Spleen (tissue), 11 donors: ENCODE results near the gene KLF6. TPM values are rescaled to one million over a fixed set of nuclear protein-coding genes. Genes with fewer than 3 reads are reported as not detected.

ENCODE experiments used
- DNase-seq: peaks from one replicate; pipeline ENCODE4 v3.0.0-alpha.2; 2020
- H3K27ac ChIP-seq, 8 donors: fragments of 200-600 bp; sonication (generic) in 7 of 8; 1 replicate in 4 of 8; 2 replicates in 4 of 8; pipeline versions ENCODE4 v1.5.0 to v1.8.0; 2016 to 2021; ENCODE audit warnings: inconsistent platforms in 4 of 8, mild to moderate bottlenecking in 4 of 8, moderate library complexity in 1 of 8
- H3K27me3 ChIP-seq, 7 donors: fragments of 200-600 bp; sonication (generic) in 6 of 7; replicated peaks in 1 of 7; 1 replicate in 4 of 7; 2 replicates in 3 of 7; pipeline versions ENCODE4 v1.5.0 to v1.8.0; 2016 to 2021; ENCODE audit warnings: inconsistent platforms in 3 of 7, mild to moderate bottlenecking in 1 of 7
- H3K36me3 ChIP-seq, 6 donors: fragments of 200-600 bp; sonication (generic) in 5 of 6; 1 replicate in 4 of 6; 2 replicates in 2 of 6; pipeline versions ENCODE4 v1.5.0 to v1.8.0; 2016 to 2021; ENCODE audit warnings: inconsistent platforms in 2 of 6
- H3K4me1 ChIP-seq, 6 donors: fragments of 200-600 bp; sonication (generic) in 5 of 6; 1 replicate in 3 of 6; 2 replicates in 3 of 6; pipeline versions ENCODE4 v1.5.0 to v1.8.0; 2016 to 2021; ENCODE audit warnings: inconsistent platforms in 3 of 6
- H3K4me3 ChIP-seq, 8 donors: fragments of 200-600 bp; sonication (generic) in 7 of 8; 1 replicate in 4 of 8; 2 replicates in 4 of 8; pipeline versions ENCODE4 v1.5.0 to v1.8.0; 2016 to 2021; ENCODE audit warnings: inconsistent platforms in 4 of 8, mild to moderate bottlenecking in 4 of 8, moderate library complexity in 2 of 8
- H3K9me3 ChIP-seq, 8 donors: fragments of 200-600 bp; sonication (generic) in 7 of 8; 1 replicate in 4 of 8; 2 replicates in 4 of 8; pipeline versions ENCODE4 v1.5.0 to v1.8.0; 2016 to 2021; ENCODE audit warnings: inconsistent platforms in 4 of 8
- CTCF ChIP-seq, 11 experiments: fragments of 200-600 bp in 7 of 11; fragments of 450-650 bp in 4 of 11; sonication (generic) in 4 of 11; IDR thresholded peaks in 8 of 11; conservative IDR thresholded peaks in 3 of 11; 1 replicate in 7 of 11; 2 replicates in 4 of 11; pipeline versions ENCODE4 v1.4.0 to v1.8.0; 2016 to 2021; ENCODE audit warnings: antibody characterized with exemption in 11 of 11, inconsistent platforms in 4 of 11, mild to moderate bottlenecking in 1 of 11
- POLR2A ChIP-seq, 3 donors: fragments of 450-650 bp; IDR thresholded peaks; one replicate each; pipeline ENCODE4 v1.5.1; 2017; ENCODE audit warnings: antibody characterized with exemption in 3 of 3, mild to moderate bottlenecking in 1 of 3
- POLR2AphosphoS5 ChIP-seq, 3 donors: sonication (generic); formaldehyde crosslinking; IDR thresholded peaks; one replicate each; pipeline ENCODE4 v1.5.1; 2017; ENCODE audit warnings: antibody characterized with exemption in 3 of 3
- WGBS, 5 donors: extraction: QIAGEN DNeasy Blood & Tissue Kit in 3 of 5; methylation state at CpG; one replicate each; pipeline versions ENCODE4 v1.1.5 to v1.1.7; 2013 to 2018; 5-methylcytosine and 5-hydroxymethylcytosine counted together
- intact Hi-C: fragments of 100-400 bp; cut with DNase I; formaldehyde crosslinking; loops from one replicate; pipeline ENCODE4 v1.15.0; 2023; ENCODE audit warnings: low total_unique reads
- polyA plus RNA-seq, 3 donors: library from polyadenylated mRNA; stranded (reverse); fragments of 200-250 nt; gene quantifications; one replicate each; pipeline ENCODE4 v1.2.1, GENCODE V29; 2013
- total RNA-seq, 7 donors: library from RNA; depleted of rRNA in 3 of 7; stranded (reverse); fragments of >200 nt in 3 of 7; fragmentation: NEBNext Ultra II Directional in 4 of 7; extraction: Animal tissue kit (Norgen Biotek cat#: 25700) in 4 of 7; gene quantifications; one replicate each; pipeline versions ENCODE4 v1.1.0 to v1.2.1, GENCODE V29; 2016 to 2021
- donor health status: healthy with polysubstance abuse.
- donor health status: DM: no; HTN: no; CAD: no; lungs with moderate emphysema.
- donor health status: DM: no; HTN: no; CAD: no.
- donor health status: Bipolar disorder and iron deficiency.
- donor health status: healthy.
- donor health status: DM: no; HTN: no; CAD: no.
- donor health status: DM: yes; HTN: yes; CAD: no.

KLF6 gene
- total and polyA plus RNA-seq, 10 donors = 18.8 to 211 (median 92.2) TPM

- Histone ChIP-seq H3K27ac (peak overlapping the region in 2 of 8 donors; percentile 74 to 76), H3K4me3 (no peak overlapping the region), H3K9me3 (no peaks in the 10 kb centered on the region), H3K4me1 (peaks cover 10 to 62% (median 32%) of the 10 kb centered on the region in 6 donors), H3K36me3 (no peaks in the 10 kb centered on the region), H3K27me3 (no peaks in the 10 kb centered on the region)
- 92 to 96% (median 94%) methylated on average over 14 of the region's 14 CpGs for WGBS, 5 donors
- no peak for DNase-seq
- TF ChIP-seq POLR2A (IDR thresholded peaks at IDR 0.05) (no peak), POLR2AphosphoS5 (IDR thresholded peaks at IDR 0.05) (no peak), CTCF (IDR thresholded peaks at IDR 0.05 in 8 of 11, conservative IDR thresholded peaks at IDR 0.05 in 3 of 11) (no peak)
- intact Hi-C loops = no loop called here
Measured at GRCh38 chr10:3755440-3756359, 29.3 kb downstream of the KLF6 start.

DNA sequence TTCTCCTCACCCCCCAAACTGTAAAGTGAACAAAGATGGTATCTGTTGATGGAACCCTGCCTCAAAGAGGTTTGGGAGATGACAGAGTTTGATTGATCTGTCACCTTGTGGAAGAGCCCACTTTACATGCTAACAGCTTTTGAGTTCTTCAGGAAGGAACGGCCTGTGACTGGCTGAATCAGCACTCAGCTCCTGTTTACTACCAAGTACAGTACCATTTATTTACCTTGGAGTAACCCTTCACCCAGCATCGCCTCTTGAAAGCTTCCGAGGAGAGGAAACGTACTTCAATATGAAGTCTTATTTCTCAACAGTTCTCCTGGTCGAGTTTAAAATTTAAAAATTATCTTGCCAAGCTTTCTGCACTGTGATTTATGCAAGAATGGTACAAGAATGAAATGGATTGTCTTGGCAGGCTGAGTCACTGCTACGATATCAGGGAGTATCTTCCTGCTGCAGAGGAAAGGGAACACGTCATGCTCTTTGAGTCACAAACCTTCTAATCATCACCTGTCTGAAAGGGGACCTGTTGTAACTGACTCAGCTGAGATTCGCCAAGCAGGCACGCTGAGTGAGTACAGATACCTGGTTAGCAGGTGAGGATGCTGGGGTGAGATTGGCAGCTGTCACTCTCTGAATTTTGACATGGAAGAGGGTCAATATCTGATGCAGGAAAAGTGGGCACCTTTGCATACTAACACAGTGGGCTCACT is 30.1 kb downstream of the KLF6 start:
- TF ChIP-seq CTCF (IDR thresholded peaks at IDR 0.05 in 8 of 11, conservative IDR thresholded peaks at IDR 0.05 in 3 of 11) = no peak
- TF ChIP-seq POLR2AphosphoS5 (IDR thresholded peaks at IDR 0.05) = no peak
- no peak for TF ChIP-seq POLR2A (IDR thresholded peaks at IDR 0.05)
- Histone ChIP-seq H3K4me3 (no peak overlapping the region), H3K9me3 (no peaks in the 10 kb centered on the region), H3K27me3 (no peaks in the 10 kb centered on the region), H3K36me3 (no peaks in the 10 kb centered on the region), H3K4me1 (peaks cover 13 to 62% (median 36%) of the 10 kb centered on the region in 6 donors), H3K27ac (no peak overlapping the region)
- no peak for DNase-seq
- WGBS, 5 donors = 68 to 79% (median 76%) methylated on average over 9 of the region's 9 CpGs
- intact Hi-C loops = no loop called here

DNA sequence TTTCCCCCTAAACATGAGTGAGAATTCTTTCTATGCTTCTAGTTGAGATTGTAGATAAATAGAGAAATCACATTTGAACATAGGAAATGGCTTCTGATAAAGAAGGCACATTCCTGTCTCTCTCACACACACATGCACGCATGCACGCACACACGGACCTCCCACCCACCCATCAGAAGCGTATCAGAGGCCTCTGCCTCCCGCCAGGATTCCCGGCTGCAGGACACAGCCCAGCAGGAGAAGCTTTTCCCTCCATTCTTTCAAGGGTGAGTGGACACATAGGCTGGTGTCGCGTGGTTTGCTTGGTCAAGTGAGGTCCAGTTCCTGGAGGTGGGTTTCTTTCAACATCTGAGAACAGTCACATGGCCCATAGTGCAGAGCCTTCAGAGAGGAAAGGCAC is 34.2 kb downstream of the KLF6 start:
- TF ChIP-seq POLR2AphosphoS5 (IDR thresholded peaks at IDR 0.05) = no peak
- no peak for TF ChIP-seq CTCF (IDR thresholded peaks at IDR 0.05 in 8 of 11, conservative IDR thresholded peaks at IDR 0.05 in 3 of 11)
- no peak for TF ChIP-seq POLR2A (IDR thresholded peaks at IDR 0.05)
- H3K27me3 ChIP-seq = no peaks in the 10 kb centered on the region
- H3K36me3 ChIP-seq = no peaks in the 10 kb centered on the region
- no peak overlapping the region for H3K4me3 ChIP-seq
- intact Hi-C loops = no loop called here
- peaks cover 7 to 43% (median 12%) of the 10 kb centered on the region in 6 donors for H3K4me1 ChIP-seq
- no peak overlapping the region for H3K27ac ChIP-seq
- H3K9me3 ChIP-seq = no peaks in the 10 kb centered on the region
- WGBS, 5 donors = 90 to 98% (median 92%) methylated on average over 6 to 8 of the region's 8 CpGs
- DNase-seq = no peak
